Keratinocyte (primary cell): Measurements from ENCODE around the gene ADAM19. TPM values are rescaled to one million over a fixed set of nuclear protein-coding genes. Genes with fewer than 3 reads are reported as not detected.

Experiments
- DNase-seq: peaks from one replicate; pipeline ENCODE4 v3.0.0-alpha.2; 2011; ENCODE audit warnings: low read depth, missing footprints, low spot score
- FAIRE-seq: peaks from 2 replicates; lab custom pipeline; 2011; peaks lifted over from hg19 to GRCh38; lab: Jason Lieb, UNC
- H2AFZ ChIP-seq: 2 replicates; pipeline ENCODE4 v1.6.0; 2012; ENCODE audit warnings: low read length, control low read depth, inconsistent platforms; ENCODE audit not compliant: control insufficient read depth
- H3K27ac ChIP-seq: 2 replicates; pipeline ENCODE4 v1.5.1; 2011; ENCODE audit warnings: low read length; ENCODE audit not compliant: control insufficient read depth, insufficient read depth
- H3K27me3 ChIP-seq: 3 replicates; pipeline ENCODE4 v1.6.0; 2011; ENCODE audit warnings: low read length; ENCODE audit not compliant: control insufficient read depth, insufficient read depth; ENCODE audit errors: extremely low read depth
- H3K36me3 ChIP-seq, 2 experiments: 2 replicates in 1 of 2; 3 replicates in 1 of 2; pipeline ENCODE4 v1.5.1; 2011; ENCODE audit warnings: low read length in 2 of 2, mild to moderate bottlenecking in 1 of 2; ENCODE audit not compliant: control insufficient read depth in 2 of 2, insufficient read depth in 2 of 2; ENCODE audit errors: extremely low read depth in 1 of 2
- H3K4me1 ChIP-seq: 3 replicates; pipeline ENCODE4 v1.5.1; 2011; ENCODE audit warnings: low read length; ENCODE audit not compliant: control insufficient read depth, insufficient read depth; ENCODE audit errors: extremely low read depth
- H3K4me2 ChIP-seq: 3 replicates; pipeline ENCODE4 v1.6.0; 2011; ENCODE audit warnings: low read depth, low read length; ENCODE audit not compliant: control insufficient read depth, insufficient read depth; ENCODE audit errors: extremely low read depth
- H3K4me3 ChIP-seq, 3 experiments: fragments of 200-600 bp in 1 of 3; sonication (generic) in 1 of 3; 2 replicates in 2 of 3; 3 replicates in 1 of 3; pipeline ENCODE4 v1.5.1; 2011 to 2016; ENCODE audit warnings: low read length in 3 of 3, mild to moderate bottlenecking in 3 of 3, control low read depth in 2 of 3, inconsistent platforms in 1 of 3, low read depth in 1 of 3, mixed read lengths in 1 of 3, mixed run types in 1 of 3, moderate library complexity in 1 of 3; ENCODE audit not compliant: control insufficient read depth in 2 of 3, insufficient read depth in 2 of 3; ENCODE audit errors: extremely low read depth in 1 of 3
- H3K79me2 ChIP-seq: 2 replicates; pipeline ENCODE4 v1.6.0; 2012; ENCODE audit warnings: low read length; ENCODE audit not compliant: control insufficient read depth, insufficient read depth
- H3K9ac ChIP-seq: 3 replicates; pipeline ENCODE4 v1.6.0; 2011; ENCODE audit warnings: low read length; ENCODE audit not compliant: control insufficient read depth, insufficient read depth; ENCODE audit errors: extremely low read depth
- H3K9me1 ChIP-seq: 3 replicates; pipeline ENCODE4 v1.6.0; 2011; ENCODE audit warnings: low read length; ENCODE audit not compliant: control insufficient read depth, insufficient read depth; ENCODE audit errors: extremely low read depth
- H3K9me3 ChIP-seq: 2 replicates; pipeline ENCODE4 v1.5.1; 2012; ENCODE audit warnings: low read depth, low read length; ENCODE audit not compliant: control insufficient read depth
- H4K20me1 ChIP-seq: 3 replicates; pipeline ENCODE4 v1.6.0; 2011; ENCODE audit warnings: low read length; ENCODE audit not compliant: control insufficient read depth, insufficient read depth; ENCODE audit errors: extremely low read depth
- CTCF ChIP-seq, 3 experiments: IDR thresholded peaks in 1 of 3; conservative IDR thresholded peaks in 1 of 3; optimal IDR thresholded peaks in 1 of 3; 2 replicates in 2 of 3; 3 replicates in 1 of 3; pipeline versions ENCODE3 to v1.5.1; 2011; ENCODE audit warnings: low read length in 3 of 3, mild to moderate bottlenecking in 3 of 3, moderate library complexity in 2 of 3, control low read depth in 1 of 3, inconsistent platforms in 1 of 3; ENCODE audit not compliant: insufficient read depth in 2 of 3; ENCODE audit errors: extremely low read depth in 1 of 3
- EZH2 ChIP-seq: IDR thresholded peaks from one replicate; pipeline ENCODE4 v1.6.1; 2012; ENCODE audit warnings: inconsistent platforms, mild to moderate bottlenecking, low read length, moderate library complexity
- dilution Hi-C: fragments of 300-500 bp; cut with MboI; formaldehyde crosslinking; loops from one replicate; pipeline ENCODE4 v1.7.0; 2020; ENCODE audit warnings: low sequenced_read_pairs; ENCODE audit not compliant: extremely low pct_ligation_motif_present
- polyA plus RNA-seq, 5 experiments: library from polyadenylated mRNA; depleted of rRNA in 3 of 5; stranded (reverse) in 3 of 5; stranded (forward) in 1 of 5; unstranded in 1 of 5; fragments of >200 nt; gene quantifications; 1 replicate in 1 of 5; 2 replicates in 3 of 5; 3 replicates in 1 of 5; pipeline versions ENCODE4 v1.2.1 to v1.2.3, GENCODE V29; 2011 to 2012; ENCODE audit warnings: missing spikeins in 2 of 5, low read depth in 1 of 5, low replicate concordance in 1 of 5

ADAM19 gene
- polyA plus RNA-seq, 1 donor (not counting 4 experiments of a cell fraction or from before 2014, with no cell fraction given): 22.7 TPM

GRCh38 chr5:157444224-157444623 lies 131.4 kb downstream of the ADAM19 start:
- TF ChIP-seq CTCF (optimal IDR thresholded peaks at IDR 0.05 in 1 of 3, IDR thresholded peaks at IDR 0.05 in 1 of 3, conservative IDR thresholded peaks at IDR 0.05 in 1 of 3; ENCODE audit: extremely low read depth in 1 of 3, insufficient read depth in 2 of 3, low read length in 3 of 3) (no peak), EZH2 (no peak)
- Histone ChIP-seq H3K27me3 (no peaks in the 10 kb centered on the region), H3K36me3 (no peaks in the 10 kb centered on the region), H4K20me1 (no peaks in the 10 kb centered on the region), H3K9me3 (no peaks in the 10 kb centered on the region), H3K79me2 (no peaks in the 10 kb centered on the region), H3K4me2 (no peak overlapping the region), H3K4me3 (no peak overlapping the region), H2AFZ (no peak overlapping the region), H3K4me1 (peaks cover 21% of the 10 kb centered on the region), H3K27ac (no peak overlapping the region), H3K9ac (no peak overlapping the region), H3K9me1 (no peaks in the 10 kb centered on the region)
- FAIRE-seq (no peak), DNase-seq (no peak)
- dilution Hi-C loops: no loop called here

- TF ChIP-seq EZH2: no peak
- no peak for TF ChIP-seq CTCF (optimal IDR thresholded peaks at IDR 0.05 in 1 of 3, IDR thresholded peaks at IDR 0.05 in 1 of 3, conservative IDR thresholded peaks at IDR 0.05 in 1 of 3; ENCODE audit: extremely low read depth in 1 of 3, insufficient read depth in 2 of 3, low read length in 3 of 3)
- DNase-seq (no peak), FAIRE-seq (no peak)
- peaks cover 21% of the 10 kb centered on the region for H3K4me1 ChIP-seq
- H3K27me3 ChIP-seq: no peaks in the 10 kb centered on the region
- no peak overlapping the region for H3K4me3 ChIP-seq
- H3K36me3 ChIP-seq: no peaks in the 10 kb centered on the region
- no peaks in the 10 kb centered on the region for H4K20me1 ChIP-seq
- H2AFZ ChIP-seq: no peak overlapping the region
- dilution Hi-C loops: no loop called here
- H3K9me3 ChIP-seq: no peaks in the 10 kb centered on the region
- no peak overlapping the region for H3K4me2 ChIP-seq
- H3K79me2 ChIP-seq: no peaks in the 10 kb centered on the region
- no peaks in the 10 kb centered on the region for H3K9me1 ChIP-seq
- H3K27ac ChIP-seq: no peak overlapping the region
- H3K9ac ChIP-seq: no peak overlapping the region
Observed at GRCh38 chr5:157443041-157443549, 132.5 kb downstream of the ADAM19 start.
